Measurements from ENCODE around the gene MAPK8IP3.

MAPK8IP3 gene

DNA sequence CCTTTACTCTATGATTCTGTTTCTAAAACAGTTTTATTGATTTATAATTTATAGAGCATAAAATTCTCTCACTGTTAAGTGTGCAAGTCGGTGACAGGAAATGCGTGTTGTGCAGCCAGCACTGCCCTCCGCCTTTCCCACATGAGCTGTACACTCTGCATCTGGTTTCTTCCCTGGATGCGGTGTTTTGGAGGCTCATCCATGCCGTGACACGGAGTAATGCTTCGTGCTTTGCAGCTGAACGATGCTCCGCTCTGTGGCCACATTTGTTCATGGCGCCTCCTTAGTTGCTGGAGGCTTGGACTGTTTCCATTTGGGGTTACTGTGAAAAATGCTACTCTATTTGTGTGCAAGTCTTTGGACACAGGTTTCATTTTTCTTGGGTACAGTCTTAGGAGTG is 94.7 kb downstream of the MAPK8IP3 start:
- DNase-seq (ENCODE audit: low read depth in 2 of 2, low spot score in 1 of 2) = no peak

DNA sequence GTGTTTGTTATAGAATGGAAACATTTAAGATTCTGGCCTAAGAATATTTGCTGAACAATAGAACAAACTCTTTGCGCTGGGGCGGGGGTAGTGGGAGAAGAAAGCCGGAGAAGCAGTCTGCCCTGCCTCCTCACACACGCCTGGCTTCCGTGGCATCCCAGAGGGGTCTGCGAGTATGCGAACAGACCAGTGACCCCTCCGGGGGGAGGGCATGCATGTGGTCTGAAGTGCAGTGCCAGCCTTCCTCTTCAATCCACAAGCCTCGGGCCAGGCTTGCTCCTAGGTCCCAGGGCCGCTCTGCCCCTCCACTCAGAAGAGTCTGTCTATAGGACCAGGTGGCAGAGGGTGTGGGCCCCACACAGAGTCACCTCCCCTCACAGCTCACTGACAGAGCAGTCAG is 101.6 kb downstream of the MAPK8IP3 start:
- no peak for DNase-seq (ENCODE audit: low read depth in 2 of 2, low spot score in 1 of 2)

DNA sequence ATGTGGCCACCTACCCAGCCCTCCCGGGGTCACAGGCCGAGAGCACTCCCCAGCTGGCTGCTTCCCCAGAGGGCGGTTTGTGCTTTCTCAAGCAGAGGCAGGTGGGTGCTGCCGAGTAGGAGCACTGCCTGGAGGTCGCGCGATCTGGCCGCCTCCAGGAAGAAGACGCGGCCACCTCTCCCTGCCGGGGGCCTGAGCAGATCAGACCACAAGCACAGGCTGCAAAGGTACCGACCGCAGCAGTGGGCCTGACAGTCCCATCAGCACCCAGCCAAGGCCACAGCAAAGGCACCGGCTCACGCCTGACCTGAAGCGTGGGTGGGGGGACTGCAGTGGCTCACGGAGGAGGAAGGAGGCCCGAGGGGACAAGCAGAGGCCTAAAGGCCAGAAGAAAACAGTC is 102.7 kb downstream of the MAPK8IP3 start:
- no peak for DNase-seq (ENCODE audit: low read depth in 2 of 2, low spot score in 1 of 2)

DNA sequence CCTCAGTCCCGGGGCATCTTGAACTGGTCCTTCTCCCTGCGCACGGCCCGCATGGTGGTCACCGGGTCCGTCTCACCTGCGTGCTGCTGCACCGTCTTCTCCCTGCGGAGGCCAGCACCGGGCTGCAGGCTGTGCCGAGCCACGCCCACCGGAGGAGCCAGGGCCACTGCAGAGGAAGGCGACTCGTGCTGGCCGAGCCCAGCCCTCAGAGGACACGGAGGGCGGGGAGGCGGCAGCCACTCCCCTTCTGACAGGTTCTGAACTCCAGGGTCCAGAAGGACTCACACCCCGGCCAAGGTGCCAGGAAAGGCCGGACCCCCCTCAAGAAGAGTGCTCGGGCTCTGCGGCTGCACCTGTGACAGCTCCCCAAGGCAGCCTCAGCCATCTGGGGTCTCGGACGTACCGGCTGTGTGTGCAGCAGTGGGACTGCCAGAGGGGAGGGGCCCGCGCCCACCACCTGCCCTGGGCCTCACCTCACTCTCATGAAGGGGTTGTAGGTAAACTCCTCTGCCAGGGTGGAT is 103.3 kb downstream of the MAPK8IP3 start:
- no peak for DNase-seq (ENCODE audit: low read depth in 2 of 2, low spot score in 1 of 2)

DNA sequence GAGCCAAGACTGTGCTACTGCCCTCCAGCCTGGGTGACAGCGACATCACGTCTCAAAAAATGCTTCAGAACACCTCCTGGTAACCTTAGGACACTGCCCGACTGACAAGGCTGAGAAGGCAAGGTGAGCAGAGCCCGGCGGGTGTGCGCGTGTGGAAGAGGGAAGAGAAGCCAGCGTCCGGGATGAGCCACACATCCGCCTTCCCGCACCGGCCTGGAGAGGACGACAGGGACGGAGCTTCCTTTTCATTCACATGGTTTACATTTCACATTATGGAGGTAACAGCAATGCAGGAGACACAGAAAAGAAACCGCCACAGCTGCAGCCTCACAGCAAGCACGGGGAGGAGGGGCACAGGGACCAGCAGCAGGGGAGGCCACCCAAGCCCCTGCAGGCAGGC is 104.1 kb downstream of the MAPK8IP3 start:
- DNase-seq (ENCODE audit: low read depth in 2 of 2, low spot score in 1 of 2) = no peak

DNA sequence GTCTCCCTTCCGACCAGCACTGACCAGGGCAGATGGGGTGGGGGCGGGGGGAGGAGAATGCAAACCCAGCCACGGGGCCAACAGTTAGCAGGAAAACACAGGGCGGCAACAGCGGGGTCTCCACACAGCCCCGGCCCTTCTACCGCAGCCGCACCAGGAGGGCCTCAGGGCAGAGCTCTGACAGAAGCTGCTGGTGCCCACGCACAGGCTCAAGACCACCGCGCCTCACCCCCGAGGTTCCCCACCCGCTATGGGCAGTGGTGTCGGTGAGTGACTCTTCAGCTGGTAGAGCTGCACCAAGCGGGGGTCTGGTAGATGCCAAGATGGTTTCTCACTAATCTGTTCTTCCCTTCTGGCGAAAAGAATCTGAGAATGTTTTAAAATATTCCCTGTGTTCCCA is 104.5 kb downstream of the MAPK8IP3 start:
- no peak for DNase-seq (ENCODE audit: low read depth in 2 of 2, low spot score in 1 of 2)

DNA sequence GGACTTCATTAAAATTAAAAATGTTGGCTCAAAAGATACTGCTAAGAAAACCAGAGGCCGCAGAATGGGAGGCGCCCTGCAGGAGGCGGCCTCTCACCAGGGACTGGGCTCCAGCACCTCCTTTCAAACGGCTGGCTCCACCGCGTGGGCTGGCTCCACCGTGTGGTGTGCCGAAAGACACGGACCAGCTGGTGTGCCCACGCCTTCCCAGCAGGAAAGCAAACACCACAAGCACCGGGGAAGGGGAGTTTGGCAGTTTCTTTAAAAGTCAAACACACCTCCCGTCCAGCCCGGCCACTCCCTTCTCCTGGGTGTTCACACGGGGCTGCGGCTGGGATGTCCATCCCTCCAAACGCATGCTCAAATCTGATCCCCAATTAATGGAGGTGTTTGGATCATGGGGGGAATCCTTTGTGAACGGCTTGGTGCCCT is 106.8 kb downstream of the MAPK8IP3 start:
- DNase-seq (ENCODE audit: low read depth in 2 of 2, low spot score in 1 of 2) = no peak

DNA sequence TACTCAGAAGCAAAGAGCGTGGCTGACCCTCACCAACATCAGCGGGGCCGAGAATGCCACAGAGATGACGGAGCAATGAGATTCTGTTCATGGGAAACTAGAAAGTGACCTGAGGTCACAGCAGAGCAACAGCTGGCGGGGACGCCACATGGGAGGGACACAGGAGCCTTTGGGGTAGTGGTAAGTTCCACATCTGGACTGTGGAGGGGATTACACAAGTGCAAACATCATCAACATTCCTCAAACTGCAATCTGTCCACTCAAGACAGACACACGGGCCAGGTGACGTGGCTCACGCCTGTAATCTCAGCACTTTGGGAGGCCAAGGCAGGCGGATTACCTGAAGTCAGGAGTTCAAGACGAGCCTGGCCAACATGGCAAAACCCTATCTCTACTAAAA is 109.5 kb downstream of the MAPK8IP3 start:
- no peak for DNase-seq (ENCODE audit: low read depth in 2 of 2, low spot score in 1 of 2)

DNA sequence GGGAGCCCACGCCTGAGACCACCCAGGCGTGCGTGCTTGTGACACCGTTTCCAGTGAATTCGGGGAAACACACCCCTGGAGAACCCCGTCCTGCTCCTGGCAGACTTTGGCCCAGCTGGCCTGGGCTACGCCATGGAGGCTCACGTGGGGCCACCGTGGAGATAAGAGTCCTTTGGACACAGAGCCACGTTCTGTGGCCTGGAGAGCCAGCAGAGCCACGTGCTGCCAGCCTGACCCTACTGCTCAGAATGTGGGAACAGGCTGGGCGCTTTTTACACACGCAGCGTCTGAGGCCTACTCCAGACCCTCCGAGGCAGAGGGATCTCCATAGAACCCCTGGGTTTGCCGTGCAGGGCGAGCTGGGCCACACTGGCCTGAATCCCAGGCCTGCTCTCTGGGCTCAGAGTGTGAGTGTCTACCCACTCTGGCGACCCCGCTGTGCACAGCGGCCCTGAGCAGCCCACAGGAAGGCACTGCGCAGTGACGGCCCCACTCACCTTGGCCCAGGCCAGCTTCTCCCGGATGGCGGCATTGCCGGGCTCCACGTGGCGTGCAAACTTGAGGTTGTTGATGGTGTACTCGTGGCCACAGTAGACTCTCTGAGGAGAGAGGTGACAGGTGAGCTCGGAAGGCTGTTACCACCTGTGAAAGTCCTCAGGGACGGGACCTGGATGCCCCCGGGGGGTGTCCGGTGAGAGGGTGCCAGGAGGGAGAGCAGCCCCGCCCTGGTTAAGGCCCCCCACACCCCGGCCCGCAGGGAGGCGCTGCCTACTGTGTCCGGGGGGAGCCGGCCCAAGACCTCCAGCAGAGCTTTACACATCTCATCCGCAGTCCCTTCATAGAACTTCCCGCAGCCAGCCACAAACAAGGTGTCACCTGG is 110.6 kb downstream of the MAPK8IP3 start:
- no peak for DNase-seq (ENCODE audit: low read depth in 2 of 2, low spot score in 1 of 2)

DNA sequence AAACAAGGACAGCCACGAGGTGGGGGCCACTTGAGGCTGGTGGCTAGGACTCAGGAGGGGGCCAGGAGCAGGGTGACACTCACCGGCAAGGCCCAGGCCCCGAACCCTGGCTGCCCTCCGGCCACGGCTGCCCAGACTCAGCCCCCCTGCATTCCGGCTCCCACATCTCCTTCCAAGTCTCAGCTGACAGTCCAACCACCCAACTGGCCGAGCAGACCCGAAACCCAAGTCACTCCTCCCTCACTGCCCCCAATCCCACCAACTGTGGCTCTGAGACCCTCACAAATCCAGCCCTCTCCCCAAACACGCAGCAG is 111.2 kb downstream of the MAPK8IP3 start:
- no peak for DNase-seq (ENCODE audit: low read depth in 2 of 2, low spot score in 1 of 2)

DNA sequence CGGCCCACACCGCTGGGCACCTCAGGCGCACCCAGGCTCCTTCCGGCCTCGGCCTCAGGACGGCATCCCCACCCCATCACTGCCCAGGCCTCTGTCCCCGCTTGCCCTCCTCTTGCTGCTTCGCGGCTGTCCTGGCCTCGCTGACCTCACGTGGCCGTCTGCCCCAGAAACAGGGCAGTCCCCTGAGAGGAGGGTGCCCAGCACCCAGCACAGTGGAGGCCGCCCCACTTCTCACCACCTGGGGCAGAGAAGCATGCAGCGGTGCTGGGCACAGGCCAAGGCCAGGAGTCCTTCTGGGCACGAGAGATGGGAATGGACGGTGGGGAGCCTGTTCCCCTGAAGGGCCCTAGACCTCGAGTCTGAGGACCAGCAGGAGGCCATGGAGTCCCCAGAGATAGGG is 111.7 kb downstream of the MAPK8IP3 start:
- DNase-seq (ENCODE audit: low read depth in 2 of 2, low spot score in 1 of 2) = no peak

DNA sequence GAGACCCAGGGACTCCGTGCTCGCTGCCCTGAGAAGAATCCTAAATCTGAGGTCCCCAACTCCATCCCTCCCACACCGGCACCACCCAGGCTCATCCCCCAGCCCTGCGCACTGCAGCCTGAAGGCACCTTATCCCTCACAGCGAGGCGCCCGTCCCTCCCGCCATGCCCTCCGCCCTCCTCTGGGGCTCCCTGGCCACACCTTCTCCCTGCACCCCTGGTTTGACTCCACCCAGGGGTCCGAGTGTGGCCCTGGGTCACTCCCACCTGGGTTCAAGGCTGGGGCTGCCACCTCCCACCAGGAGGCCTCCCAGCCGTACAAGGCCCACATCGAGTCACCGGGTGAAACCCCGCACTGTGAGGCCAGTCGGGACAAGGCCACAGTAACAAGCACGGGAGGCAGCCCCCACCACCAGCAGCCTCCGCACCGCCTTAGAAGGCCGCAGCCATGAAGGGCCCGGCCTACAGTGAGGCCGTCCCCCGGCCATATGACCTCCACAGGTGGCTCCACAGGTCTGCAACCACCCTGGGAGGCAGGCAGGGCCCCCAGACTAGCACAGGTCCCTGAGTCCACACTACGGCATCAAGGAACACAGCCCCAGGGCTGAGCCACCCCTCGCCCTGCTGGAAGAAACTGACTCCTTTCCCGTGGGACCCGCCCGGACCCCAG is 112.3 kb downstream of the MAPK8IP3 start:
- DNase-seq (ENCODE audit: low read depth in 2 of 2, low spot score in 1 of 2) = no peak

DNA sequence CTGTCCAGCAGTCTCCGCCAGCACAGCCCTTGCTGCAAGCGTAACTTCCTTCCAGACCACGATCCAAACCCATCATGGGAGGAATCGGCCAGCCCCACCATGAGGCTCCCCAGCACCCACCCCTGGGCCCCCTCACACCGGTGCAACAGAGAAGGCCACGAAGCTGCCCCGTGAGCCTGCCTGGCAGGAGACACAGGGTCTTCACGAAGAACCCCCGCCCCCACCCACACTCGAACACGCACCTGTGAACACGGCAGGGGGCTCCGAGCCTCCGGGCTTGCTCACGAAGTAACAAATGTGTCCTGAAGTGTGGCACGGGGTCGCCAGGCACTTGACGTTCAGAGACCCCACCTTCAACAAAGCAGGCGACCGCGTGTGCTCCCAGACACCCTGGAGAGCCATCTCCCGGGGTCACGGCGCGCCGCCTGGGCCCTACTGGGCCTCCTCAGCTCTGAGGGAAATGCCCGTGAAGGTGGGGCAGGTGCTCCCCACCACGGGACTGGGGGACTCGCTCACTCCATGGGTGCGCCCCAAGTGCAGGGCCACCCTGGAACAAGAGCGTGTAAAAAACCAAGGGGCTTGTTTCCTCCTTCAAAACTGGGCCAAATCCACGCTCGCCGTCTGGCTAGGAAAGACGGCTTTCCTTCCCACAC is 113.0 kb downstream of the MAPK8IP3 start:
- DNase-seq (ENCODE audit: low read depth in 2 of 2, low spot score in 1 of 2) = no peak

DNA sequence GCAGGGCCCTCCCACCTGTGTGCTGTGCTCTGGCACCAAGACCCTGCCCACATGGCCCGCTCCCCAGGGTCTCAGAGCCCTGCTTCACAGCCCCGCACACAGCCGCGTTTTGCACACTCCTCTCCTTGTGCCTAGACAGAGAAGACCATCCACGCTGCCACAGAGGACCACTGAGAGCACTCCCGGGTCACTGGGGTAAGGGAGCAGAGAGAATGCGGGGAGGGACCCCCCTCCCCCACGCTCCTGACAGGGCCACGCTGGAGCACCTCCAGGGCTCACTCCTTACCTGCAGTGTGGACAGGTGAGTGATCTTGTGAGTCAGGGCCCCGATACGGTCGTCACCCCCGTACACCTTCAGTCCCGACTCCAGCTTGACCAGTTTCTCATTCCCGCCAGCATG is 113.6 kb downstream of the MAPK8IP3 start:
- no peak for DNase-seq (ENCODE audit: low read depth in 2 of 2, low spot score in 1 of 2)

Measured in stimulated activated CD8-positive, alpha-beta memory T cell treated with anti-CD3 and anti-CD28 coated beads, Interleukin-4, amount 100 ng/mL, for 4 hours (primary cell).